Stimulated activated CD8-positive, alpha-beta memory T cell treated with anti-CD3 and anti-CD28 coated beads, Interleukin-12 subunit alpha, Interleukin-12 subunit beta, amount 100 ng/mL, for 4 hours (primary cell): Measurements from ENCODE around the gene ZNF786.
"Not testable (repeated sequence)": the region's sequence is repeated elsewhere in the genome, so short reads cannot be mapped to it uniquely, and the experiment has no call there.

Experiments
- DNase-seq: peaks from one replicate; pipeline ENCODE4 v3.0.0-alpha.2; 2020; ENCODE audit warnings: low read depth

Gene ZNF786

GRCh38 chr7:149077594-149077993 lies 12.9 kb downstream of the ZNF786 start:
- no peak for DNase-seq

- DNase-seq: no peak
Measured at GRCh38 chr7:149075286-149075685, 15.2 kb downstream of the ZNF786 start.

GRCh38 chr7:149074116-149074885 lies 16.2 kb downstream of the ZNF786 start:
- DNase-seq: no peak

- no peak for DNase-seq
Measured at GRCh38 chr7:149072438-149072775, 18.1 kb downstream of the ZNF786 start.

- peak; percentile 22 for DNase-seq
Measured at GRCh38 chr7:149071641-149072437, 18.7 kb downstream of the ZNF786 start.

- DNase-seq: no peak
Measured at GRCh38 chr7:149071182-149071635, 19.3 kb downstream of the ZNF786 start.

GRCh38 chr7:149070372-149071125 lies 20.0 kb downstream of the ZNF786 start:
- DNase-seq: no peak

GRCh38 chr7:149067869-149068268 lies 22.6 kb downstream of the ZNF786 start:
- DNase-seq: no peak

- no peak for DNase-seq
Measured at GRCh38 chr7:149063476-149063875, 27.0 kb downstream of the ZNF786 start.

GRCh38 chr7:149062217-149062899 lies 28.2 kb downstream of the ZNF786 start:
- DNase-seq: not testable (repeated sequence)

GRCh38 chr7:149060156-149060555 lies 30.4 kb downstream of the ZNF786 start:
- DNase-seq: no peak

- no peak for DNase-seq
Measured at GRCh38 chr7:149053885-149054284, 36.6 kb downstream of the ZNF786 start.

GRCh38 chr7:149053384-149053783 lies 37.1 kb downstream of the ZNF786 start:
- no peak for DNase-seq

- no peak for DNase-seq
Measured at GRCh38 chr7:149050941-149051340, 39.6 kb downstream of the ZNF786 start.

GRCh38 chr7:149048805-149049204 lies 41.7 kb downstream of the ZNF786 start:
- DNase-seq: no peak

- no peak for DNase-seq
Measured at GRCh38 chr7:149046416-149046815, 44.1 kb downstream of the ZNF786 start.

- DNase-seq: no peak
Measured at GRCh38 chr7:149043936-149044335, 46.6 kb downstream of the ZNF786 start.

- DNase-seq: no peak
Measured at GRCh38 chr7:149041350-149041749, 49.2 kb downstream of the ZNF786 start.

GRCh38 chr7:149038641-149039040 lies 51.9 kb downstream of the ZNF786 start:
- DNase-seq: not testable (repeated sequence)

- DNase-seq: no peak
Measured at GRCh38 chr7:149036676-149037075, 53.8 kb downstream of the ZNF786 start.

GRCh38 chr7:149031353-149031910 lies 59.1 kb downstream of the ZNF786 start:
- DNase-seq: no peak

GRCh38 chr7:149030439-149030838 lies 60.1 kb downstream of the ZNF786 start:
- not testable (repeated sequence) for DNase-seq
